Activated naive CD8-positive, alpha-beta T cell treated with anti-CD3 and anti-CD28 coated beads for 36 hours (primary cell): ENCODE measurements around the gene C4orf17. TPM values are rescaled to one million over a fixed set of nuclear protein-coding genes. Genes with fewer than 3 reads are reported as not detected.
"Not testable (repeated sequence)": the region's sequence is repeated elsewhere in the genome, so short reads cannot be mapped to it uniquely, and the experiment has no call there.

Experiments used
- DNase-seq: peaks from one replicate; pipeline ENCODE4 v3.0.0; 2021
- H3K27ac Mint-ChIP-seq: one replicate; pipeline ENCODE4 v1.8.0; 2022; ENCODE audit warnings: mild to moderate bottlenecking, moderate library complexity, mixed read lengths
- H3K27me3 Mint-ChIP-seq: one replicate; pipeline ENCODE4 v1.8.0; 2022; ENCODE audit warnings: mild to moderate bottlenecking, mixed read lengths
- H3K36me3 Mint-ChIP-seq: one replicate; pipeline ENCODE4 v1.8.0; 2021; ENCODE audit warnings: mild to moderate bottlenecking, mixed read lengths
- H3K4me1 Mint-ChIP-seq: one replicate; pipeline ENCODE4 v1.8.0; 2021; ENCODE audit warnings: mixed read lengths
- H3K4me3 Mint-ChIP-seq: one replicate; pipeline ENCODE4 v1.8.0; 2022; ENCODE audit warnings: mild to moderate bottlenecking, moderate library complexity, mixed read lengths
- H3K9me3 Mint-ChIP-seq: one replicate; pipeline ENCODE4 v1.8.0; 2022; ENCODE audit warnings: mixed read lengths
- total RNA-seq, 2 experiments: library from RNA; stranded (reverse); gene quantifications; one replicate each; pipeline ENCODE4 v1.2.3, GENCODE V29; 2021

Gene C4orf17
- not detected for total RNA-seq

DNA sequence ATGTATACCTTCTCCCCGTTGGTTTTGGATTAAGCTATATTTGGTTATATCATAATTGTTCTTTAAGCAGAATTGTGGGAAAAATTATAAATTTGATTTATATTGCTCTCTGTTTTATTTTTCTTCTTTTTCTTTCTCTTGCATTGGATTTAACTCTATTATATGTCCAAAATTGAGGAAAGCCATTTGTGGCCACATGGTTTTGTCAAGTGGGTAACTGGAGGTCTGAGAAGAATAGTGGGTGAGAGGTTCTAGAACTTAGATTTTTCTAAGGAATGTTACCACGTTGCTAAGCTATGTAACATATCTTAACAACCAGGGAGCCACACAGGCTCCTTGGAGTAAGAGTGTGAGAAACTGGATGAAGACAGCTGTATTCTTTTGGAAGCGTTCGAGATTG, at the start of gene C4orf17:
TSS of gene C4orf17 (plus strand) at position 301 of the 400 bp plus-strand sequence. CDS start 2,061 bp downstream, outside the sequence.
- Mint-ChIP-seq H3K9me3 (peaks cover 7% of the 10 kb centered on the region), H3K4me3 (no peak within 1 kb of the TSS), H3K36me3 (peaks cover 1% of the 10 kb centered on the region), H3K27ac (no peak within 1 kb of the TSS), H3K27me3 (no peaks in the 10 kb centered on the region), H3K4me1 (peaks cover 37% of the 10 kb centered on the region)
- DNase-seq, result no peak

DNA sequence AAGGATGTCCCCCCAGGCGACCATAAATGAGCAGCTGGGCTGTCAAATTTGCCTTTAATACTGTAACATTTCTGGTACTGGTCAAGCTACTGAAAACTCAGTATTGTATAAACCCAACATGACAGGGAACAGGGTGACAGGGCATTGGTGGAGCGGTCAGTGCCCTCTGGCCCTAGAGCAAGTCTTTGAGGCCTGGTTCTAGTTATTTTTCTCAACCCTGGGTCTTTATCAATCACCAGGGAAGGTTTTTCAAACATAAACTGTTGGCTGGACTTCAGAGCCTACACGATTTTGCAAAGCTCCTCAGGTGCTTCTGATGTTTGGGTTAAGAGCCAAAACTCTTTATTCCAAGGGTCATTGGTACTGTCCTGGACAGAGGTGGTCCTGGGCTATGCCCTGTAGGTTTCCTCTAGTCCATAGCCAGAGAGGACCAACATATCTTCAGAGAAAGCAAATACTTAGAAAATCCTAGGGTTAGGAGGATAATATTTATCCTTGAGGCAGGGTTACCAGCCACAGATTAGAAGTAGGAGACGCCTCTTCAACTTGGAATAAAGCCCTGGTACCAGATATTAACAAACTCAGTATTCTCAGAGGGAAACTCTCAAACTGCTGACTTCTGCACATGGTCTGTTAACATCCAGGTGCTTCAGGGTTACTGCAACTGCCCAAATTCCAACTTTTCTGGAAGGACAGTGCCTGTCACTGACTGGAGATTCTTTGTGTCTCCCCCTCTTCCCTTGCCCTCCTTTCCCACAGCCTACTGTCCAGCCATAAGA, 49.0 kb upstream of the C4orf17 start:
- no peaks in the 10 kb centered on the region for H3K4me1 Mint-ChIP-seq
- H3K4me3 Mint-ChIP-seq, result no peak overlapping the region

GRCh38 chr4:99462875-99463464, 47.9 kb upstream of the C4orf17 start:
- H3K27ac Mint-ChIP-seq, result no peak overlapping the region
- no peaks in the 10 kb centered on the region for H3K4me1 Mint-ChIP-seq
- no peaks in the 10 kb centered on the region for H3K36me3 Mint-ChIP-seq
- H3K4me3 Mint-ChIP-seq, result no peak overlapping the region
- no peaks in the 10 kb centered on the region for H3K9me3 Mint-ChIP-seq
- DNase-seq, result peak; percentile 37
- peaks cover 21% of the 10 kb centered on the region for H3K27me3 Mint-ChIP-seq

More for the DNA sequence above, 49.0 kb upstream of the C4orf17 start:
- no peaks in the 10 kb centered on the region for H3K9me3 Mint-ChIP-seq
- peaks cover 10% of the 10 kb centered on the region for H3K27me3 Mint-ChIP-seq
- H3K36me3 Mint-ChIP-seq, result no peaks in the 10 kb centered on the region
- no peak for DNase-seq
- no peak overlapping the region for H3K27ac Mint-ChIP-seq

- no peak overlapping the region for H3K4me3 Mint-ChIP-seq
- no peaks in the 10 kb centered on the region for H3K9me3 Mint-ChIP-seq
- no peak for DNase-seq
- H3K36me3 Mint-ChIP-seq, result no peaks in the 10 kb centered on the region
- no peak overlapping the region for H3K27ac Mint-ChIP-seq
- H3K4me1 Mint-ChIP-seq, result no peaks in the 10 kb centered on the region
- peaks cover 22% of the 10 kb centered on the region for H3K27me3 Mint-ChIP-seq
Observed at GRCh38 chr4:99463566-99463965, 47.3 kb upstream of the C4orf17 start.

GRCh38 chr4:99467887-99468286, 42.9 kb upstream of the C4orf17 start:
- Mint-ChIP-seq H3K27ac (no peak overlapping the region), H3K36me3 (no peaks in the 10 kb centered on the region), H3K4me3 (no peak overlapping the region), H3K4me1 (no peaks in the 10 kb centered on the region), H3K9me3 (no peaks in the 10 kb centered on the region), H3K27me3 (peaks cover 22% of the 10 kb centered on the region)
- no peak for DNase-seq

GRCh38 chr4:99468889-99469288, 41.9 kb upstream of the C4orf17 start:
- Mint-ChIP-seq H3K9me3 (no peaks in the 10 kb centered on the region), H3K4me1 (no peaks in the 10 kb centered on the region), H3K4me3 (no peak overlapping the region), H3K27me3 (peaks cover 17% of the 10 kb centered on the region), H3K36me3 (no peaks in the 10 kb centered on the region), H3K27ac (no peak overlapping the region)
- DNase-seq, result no peak

- H3K27me3 Mint-ChIP-seq, result peaks cover 12% of the 10 kb centered on the region
- no peaks in the 10 kb centered on the region for H3K4me1 Mint-ChIP-seq
- no peak for DNase-seq
- H3K4me3 Mint-ChIP-seq, result no peak overlapping the region
- no peaks in the 10 kb centered on the region for H3K36me3 Mint-ChIP-seq
- H3K27ac Mint-ChIP-seq, result no peak overlapping the region
- no peaks in the 10 kb centered on the region for H3K9me3 Mint-ChIP-seq
Observed at GRCh38 chr4:99471349-99471748, 39.5 kb upstream of the C4orf17 start.

GRCh38 chr4:99471896-99472295, 38.9 kb upstream of the C4orf17 start:
- no peak overlapping the region for H3K27ac Mint-ChIP-seq
- peaks cover 12% of the 10 kb centered on the region for H3K27me3 Mint-ChIP-seq
- no peaks in the 10 kb centered on the region for H3K9me3 Mint-ChIP-seq
- no peaks in the 10 kb centered on the region for H3K4me1 Mint-ChIP-seq
- no peaks in the 10 kb centered on the region for H3K36me3 Mint-ChIP-seq
- no peak overlapping the region for H3K4me3 Mint-ChIP-seq
- no peak for DNase-seq

GRCh38 chr4:99473131-99473530, 37.7 kb upstream of the C4orf17 start:
- no peaks in the 10 kb centered on the region for H3K9me3 Mint-ChIP-seq
- DNase-seq, result no peak
- H3K36me3 Mint-ChIP-seq, result no peaks in the 10 kb centered on the region
- no peak overlapping the region for H3K27ac Mint-ChIP-seq
- H3K27me3 Mint-ChIP-seq, result peaks cover under 1% of the 10 kb centered on the region
- no peak overlapping the region for H3K4me3 Mint-ChIP-seq
- no peaks in the 10 kb centered on the region for H3K4me1 Mint-ChIP-seq

GRCh38 chr4:99483636-99484035, 27.2 kb upstream of the C4orf17 start:
- DNase-seq, result no peak
- Mint-ChIP-seq H3K4me1 (no peaks in the 10 kb centered on the region), H3K4me3 (no peak overlapping the region), H3K36me3 (peaks cover 3% of the 10 kb centered on the region), H3K27ac (no peak overlapping the region), H3K9me3 (peaks cover 25% of the 10 kb centered on the region), H3K27me3 (peaks cover 4% of the 10 kb centered on the region)

GRCh38 chr4:99485212-99485611, 25.6 kb upstream of the C4orf17 start:
- peaks cover 4% of the 10 kb centered on the region for H3K27me3 Mint-ChIP-seq
- H3K36me3 Mint-ChIP-seq, result peaks cover 3% of the 10 kb centered on the region
- H3K4me3 Mint-ChIP-seq, result no peak overlapping the region
- H3K4me1 Mint-ChIP-seq, result no peaks in the 10 kb centered on the region
- DNase-seq, result no peak
- no peak overlapping the region for H3K27ac Mint-ChIP-seq
- peaks cover 25% of the 10 kb centered on the region for H3K9me3 Mint-ChIP-seq

DNA sequence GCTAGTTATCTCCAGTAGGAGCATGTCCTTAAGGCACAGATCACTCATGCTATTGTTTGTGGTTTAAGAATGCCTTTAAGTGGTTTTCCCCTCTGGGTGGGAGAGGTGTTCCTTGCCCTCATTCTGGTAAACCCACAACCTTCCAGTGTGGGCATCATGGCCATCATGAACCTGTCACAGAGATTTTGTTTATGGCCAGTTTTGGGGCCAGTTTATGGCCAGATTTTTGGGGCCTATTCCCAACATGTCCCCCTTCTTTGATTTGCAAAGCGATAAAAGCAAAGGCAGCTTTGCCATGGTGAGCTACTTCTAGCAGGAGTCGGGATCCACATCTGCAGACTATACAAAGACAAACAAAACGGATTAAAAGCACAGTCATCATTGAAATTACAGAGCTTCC, 24.2 kb upstream of the C4orf17 start:
- not testable (repeated sequence) for H3K4me1 Mint-ChIP-seq, H3K27me3 Mint-ChIP-seq, DNase-seq, H3K4me3 Mint-ChIP-seq, H3K27ac Mint-ChIP-seq, H3K36me3 Mint-ChIP-seq
- peaks cover 25% of the 10 kb centered on the region for H3K9me3 Mint-ChIP-seq

GRCh38 chr4:99490286-99490685, 20.5 kb upstream of the C4orf17 start:
- no peak for DNase-seq

DNA sequence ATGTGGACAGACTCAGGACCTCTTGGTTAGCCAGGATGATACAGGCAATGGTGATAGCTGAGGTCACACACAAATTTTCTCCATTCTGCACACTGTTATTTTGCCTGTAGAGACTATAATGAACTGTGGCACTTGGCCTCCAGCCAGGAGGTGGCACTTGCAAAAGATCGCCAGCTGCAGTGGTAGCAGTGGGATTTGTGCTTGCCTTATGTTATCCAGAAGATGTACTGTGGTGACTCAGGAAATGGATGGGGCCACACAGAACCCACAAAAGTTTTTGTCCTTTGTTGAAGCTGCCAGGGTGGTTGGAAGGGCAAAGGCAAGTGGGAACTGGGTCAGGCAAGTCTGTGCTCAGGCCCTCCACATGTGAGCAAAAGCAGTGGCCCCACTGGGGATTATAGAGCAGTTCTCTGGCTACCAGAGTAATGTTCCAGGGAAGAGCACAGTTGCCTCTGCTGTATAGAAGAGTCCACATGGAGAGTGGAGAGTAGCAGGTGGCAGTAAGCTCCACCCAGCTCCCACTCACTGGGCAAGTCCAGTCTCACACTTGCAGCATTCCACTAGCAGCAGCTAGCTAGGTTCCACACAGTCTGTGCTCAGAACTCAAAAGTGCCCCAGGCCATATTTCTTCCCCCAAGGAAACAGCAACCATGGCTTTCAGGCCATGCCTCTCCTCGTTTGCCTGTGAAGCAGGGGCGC, 5.9 kb upstream of the C4orf17 start:
- H3K9me3 Mint-ChIP-seq, result peaks cover 7% of the 10 kb centered on the region
- no peak overlapping the region for H3K27ac Mint-ChIP-seq

More at GRCh38 chr4:99490286-99490685, 20.5 kb upstream of the C4orf17 start:
- Mint-ChIP-seq H3K27ac (no peak overlapping the region), H3K4me3 (no peak overlapping the region), H3K9me3 (peaks cover 36% of the 10 kb centered on the region), H3K36me3 (peaks cover 8% of the 10 kb centered on the region), H3K4me1 (no peaks in the 10 kb centered on the region), H3K27me3 (no peaks in the 10 kb centered on the region)

DNA sequence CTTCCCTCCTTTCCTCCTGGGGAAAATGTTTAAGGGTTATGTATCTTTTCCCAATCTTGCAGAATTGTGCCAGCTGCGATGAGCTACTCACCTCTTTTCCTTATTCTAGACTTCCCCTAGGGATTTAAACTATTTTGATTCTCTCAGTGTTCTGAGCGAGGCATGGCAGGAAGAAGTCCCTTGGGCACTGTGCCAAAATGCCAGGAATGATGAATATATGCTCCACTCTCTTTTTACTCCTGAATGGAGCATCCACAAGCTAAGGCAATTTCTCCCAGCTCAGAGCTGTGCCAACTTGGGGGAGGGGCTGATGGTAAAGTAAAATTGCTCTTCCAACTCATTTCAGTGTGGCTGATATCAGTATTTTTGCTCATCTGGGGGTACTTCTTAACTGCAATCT, 4.0 kb upstream of the C4orf17 start:
- no peak for DNase-seq
- Mint-ChIP-seq H3K9me3 (peaks cover 7% of the 10 kb centered on the region), H3K27me3 (no peaks in the 10 kb centered on the region), H3K27ac (peak overlapping the region; percentile 72), H3K4me3 (no peak overlapping the region), H3K4me1 (peaks cover 48% of the 10 kb centered on the region), H3K36me3 (peaks cover 1% of the 10 kb centered on the region)

More for the DNA sequence above, 5.9 kb upstream of the C4orf17 start:
- H3K27me3 Mint-ChIP-seq, result no peaks in the 10 kb centered on the region
- DNase-seq, result peak; percentile 2
- H3K4me1 Mint-ChIP-seq, result peaks cover 45% of the 10 kb centered on the region
- H3K4me3 Mint-ChIP-seq, result no peak overlapping the region
- H3K36me3 Mint-ChIP-seq, result peaks cover 1% of the 10 kb centered on the region
